Colonic mucosa (tissue), 4 donors: Measurements from ENCODE around the gene CDH26. TPM values are rescaled to one million over a fixed set of nuclear protein-coding genes. Genes with fewer than 3 reads are reported as not detected.

Experiments
- DNase-seq: peaks from one replicate; pipeline ENCODE4 v3.0.0-alpha.2; 2020
- H3K27ac ChIP-seq: fragments of 200-600 bp; one replicate; pipeline ENCODE4 v1.8.0; 2021
- H3K27me3 ChIP-seq: fragments of 200-600 bp; one replicate; pipeline ENCODE4 v1.8.0; 2021
- H3K36me3 ChIP-seq: fragments of 200-600 bp; one replicate; pipeline ENCODE4 v1.8.0; 2021
- H3K4me1 ChIP-seq: fragments of 200-600 bp; one replicate; pipeline ENCODE4 v1.8.0; 2021; ENCODE audit warnings: mild to moderate bottlenecking
- H3K4me3 ChIP-seq: fragments of 200-600 bp; one replicate; pipeline ENCODE4 v1.8.0; 2021
- H3K9ac ChIP-seq, 2 donors: one replicate each; pipeline ENCODE4 v1.7.0; 2013; ENCODE audit warnings: control low read depth in 2 of 2, low read depth in 2 of 2, low read length in 2 of 2
- H3K9me3 ChIP-seq: fragments of 200-600 bp; one replicate; pipeline ENCODE4 v1.8.0; 2021
- CTCF ChIP-seq: fragments of 200-600 bp; IDR thresholded peaks from one replicate; pipeline ENCODE4 v1.8.0; 2022; ENCODE audit warnings: antibody characterized with exemption, mild to moderate bottlenecking
- intact Hi-C: fragments of 100-400 bp; cut with DNase I; formaldehyde crosslinking; loops from one replicate; pipeline ENCODE4 v1.14.1; 2022
- total RNA-seq, 2 donors: library from RNA; stranded (reverse); fragmentation: NEBNext Ultra II Directional in 1 of 2; extraction: Animal tissue kit (Norgen Biotek cat#: 25700) in 1 of 2; gene quantifications; one replicate each; pipeline ENCODE4 v1.2.1, GENCODE V29; 2021
- donor health status: healthy.
- donor health status: DM: no; HTN: no; CAD: no.
- donor health status: DM: no; HTN: no; CAD: no.

CDH26 gene
- total RNA-seq, 2 donors from 2014 or later: 0.27 to 0.45 TPM

GRCh38 chr20:59961423-59961822 is 3.2 kb downstream of the CDH26 start:
- H3K27me3 ChIP-seq: no peaks in the 10 kb centered on the region
- no peak overlapping the region for H3K4me3 ChIP-seq
- H3K9me3 ChIP-seq: no peaks in the 10 kb centered on the region
- H3K4me1 ChIP-seq: peaks cover 3% of the 10 kb centered on the region
- H3K36me3 ChIP-seq: no peaks in the 10 kb centered on the region
- intact Hi-C loops: no loop called here
- H3K27ac ChIP-seq: no peak overlapping the region
- no peak for DNase-seq
- no peak overlapping the region for H3K9ac ChIP-seq
- TF ChIP-seq CTCF: no peak

- H3K4me3 ChIP-seq: no peak overlapping the region
- TF ChIP-seq CTCF: no peak
- H3K27me3 ChIP-seq: no peaks in the 10 kb centered on the region
- no peaks in the 10 kb centered on the region for H3K36me3 ChIP-seq
- H3K27ac ChIP-seq: no peak overlapping the region
- no peak for DNase-seq
- intact Hi-C loops: no loop called here
- H3K9me3 ChIP-seq: no peaks in the 10 kb centered on the region
- H3K4me1 ChIP-seq: peaks cover 3% of the 10 kb centered on the region
- no peak overlapping the region for H3K9ac ChIP-seq
These were observed 3.9 kb downstream of the CDH26 start for GRCh38 chr20:59962155-59962554.

DNA sequence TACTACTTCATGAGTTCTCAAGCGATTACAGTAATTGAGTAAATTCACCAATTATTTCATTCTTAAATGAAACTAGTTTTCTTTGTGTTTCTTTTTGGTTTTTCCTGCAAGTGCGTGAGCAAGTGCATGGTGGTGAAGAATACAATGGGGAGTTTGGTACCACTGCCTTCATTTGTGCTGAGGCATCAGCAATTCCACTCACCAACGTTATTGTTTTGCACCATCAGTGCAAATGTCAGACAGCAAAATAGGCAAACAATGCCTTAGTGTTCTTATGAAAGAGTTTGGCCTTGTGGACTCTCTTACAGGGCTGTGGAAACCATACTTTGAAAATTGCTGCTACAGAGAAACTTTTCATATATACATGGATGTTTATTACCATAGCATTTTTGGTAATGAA is 8.2 kb downstream of the CDH26 start:
- H3K4me3 ChIP-seq: no peak overlapping the region
- H3K4me1 ChIP-seq: no peaks in the 10 kb centered on the region
- H3K9me3 ChIP-seq: no peaks in the 10 kb centered on the region
- no peaks in the 10 kb centered on the region for H3K27me3 ChIP-seq
- DNase-seq: no peak
- no peak for TF ChIP-seq CTCF
- no peaks in the 10 kb centered on the region for H3K36me3 ChIP-seq
- no peak overlapping the region for H3K27ac ChIP-seq
- intact Hi-C loops: no loop called here
- H3K9ac ChIP-seq: no peak overlapping the region

- H3K9ac ChIP-seq: no peak overlapping the region
- no peaks in the 10 kb centered on the region for H3K36me3 ChIP-seq
- no peaks in the 10 kb centered on the region for H3K4me1 ChIP-seq
- no peak overlapping the region for H3K4me3 ChIP-seq
- H3K27ac ChIP-seq: no peak overlapping the region
- no peak for TF ChIP-seq CTCF
- H3K27me3 ChIP-seq: no peaks in the 10 kb centered on the region
- intact Hi-C loops: no loop called here
- no peaks in the 10 kb centered on the region for H3K9me3 ChIP-seq
- DNase-seq: no peak
These were observed 13.2 kb downstream of the CDH26 start for GRCh38 chr20:59971428-59971827.

DNA sequence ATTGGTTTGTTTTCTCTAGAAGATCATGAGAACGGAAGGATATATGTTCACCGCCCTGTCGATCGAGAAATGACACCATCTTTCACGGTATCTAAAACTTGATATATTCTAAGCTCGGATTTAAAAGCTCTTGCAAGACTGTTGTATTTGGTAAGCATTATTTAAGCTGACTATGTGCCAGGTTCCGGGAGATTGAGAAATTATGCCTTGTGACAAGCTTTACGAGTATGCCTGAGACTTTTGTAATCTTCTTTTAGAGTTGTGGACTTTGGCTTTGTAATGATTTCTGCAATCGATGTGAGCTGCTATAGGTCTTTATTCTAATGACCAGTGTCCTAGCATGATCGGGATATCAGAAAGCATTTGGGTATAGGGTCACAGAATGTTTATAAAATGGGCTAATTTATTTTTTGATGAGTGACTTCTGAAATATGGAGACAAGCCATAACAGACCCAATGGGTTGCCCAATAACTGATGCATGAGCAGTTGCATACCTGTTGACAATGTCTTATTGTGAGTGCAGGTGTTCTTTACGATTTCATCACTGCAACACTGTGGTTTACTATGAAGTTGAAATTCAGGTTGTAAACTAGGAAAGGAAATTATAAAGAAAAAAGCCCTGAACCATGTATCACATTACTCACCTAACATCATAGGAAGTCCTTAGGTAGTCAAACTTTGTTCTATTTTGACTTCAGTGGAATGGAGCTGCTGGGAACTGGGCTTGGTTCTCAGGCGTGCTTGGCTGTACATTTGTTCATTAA is 14.0 kb downstream of the CDH26 start:
- no peaks in the 10 kb centered on the region for H3K36me3 ChIP-seq
- H3K4me3 ChIP-seq: no peak overlapping the region
- no peaks in the 10 kb centered on the region for H3K4me1 ChIP-seq
- H3K9ac ChIP-seq: no peak overlapping the region
- H3K27me3 ChIP-seq: no peaks in the 10 kb centered on the region
- TF ChIP-seq CTCF: no peak
- no peak overlapping the region for H3K27ac ChIP-seq
- DNase-seq: peak; percentile 34
- H3K9me3 ChIP-seq: no peaks in the 10 kb centered on the region
- intact Hi-C loops: no loop called here
